Spleen (tissue), 7 donors: ENCODE data around the gene LMF1.
"Not testable (repeated sequence)": the region's sequence is repeated elsewhere in the genome, so short reads cannot be mapped to it uniquely, and the experiment has no call there.

Experiments
- CTCF ChIP-seq, 11 experiments: fragments of 200-600 bp in 7 of 11; fragments of 450-650 bp in 4 of 11; sonication (generic) in 4 of 11; IDR thresholded peaks in 8 of 11; conservative IDR thresholded peaks in 3 of 11; 1 replicate in 7 of 11; 2 replicates in 4 of 11; pipeline versions ENCODE4 v1.4.0 to v1.8.0; 2016 to 2021; ENCODE audit warnings: antibody characterized with exemption in 11 of 11, inconsistent platforms in 4 of 11, mild to moderate bottlenecking in 1 of 11
- POLR2AphosphoS5 ChIP-seq, 3 donors: sonication (generic); formaldehyde crosslinking; IDR thresholded peaks; one replicate each; pipeline ENCODE4 v1.5.1; 2017; ENCODE audit warnings: antibody characterized with exemption in 3 of 3
- donor health status: DM: no; HTN: no; CAD: no; lungs with moderate emphysema.
- donor health status: DM: no; HTN: no; CAD: no.
- donor health status: DM: no; HTN: no; CAD: no.

GRCh38 chr16:820044-820408 lies 150.8 kb downstream of the LMF1 start:
- TF ChIP-seq CTCF (IDR thresholded peaks at IDR 0.05 in 8 of 11, conservative IDR thresholded peaks at IDR 0.05 in 3 of 11); POLR2AphosphoS5 (IDR thresholded peaks at IDR 0.05): not testable (repeated sequence)
